ENCODE results near the gene MGA.

Gene MGA

DNA sequence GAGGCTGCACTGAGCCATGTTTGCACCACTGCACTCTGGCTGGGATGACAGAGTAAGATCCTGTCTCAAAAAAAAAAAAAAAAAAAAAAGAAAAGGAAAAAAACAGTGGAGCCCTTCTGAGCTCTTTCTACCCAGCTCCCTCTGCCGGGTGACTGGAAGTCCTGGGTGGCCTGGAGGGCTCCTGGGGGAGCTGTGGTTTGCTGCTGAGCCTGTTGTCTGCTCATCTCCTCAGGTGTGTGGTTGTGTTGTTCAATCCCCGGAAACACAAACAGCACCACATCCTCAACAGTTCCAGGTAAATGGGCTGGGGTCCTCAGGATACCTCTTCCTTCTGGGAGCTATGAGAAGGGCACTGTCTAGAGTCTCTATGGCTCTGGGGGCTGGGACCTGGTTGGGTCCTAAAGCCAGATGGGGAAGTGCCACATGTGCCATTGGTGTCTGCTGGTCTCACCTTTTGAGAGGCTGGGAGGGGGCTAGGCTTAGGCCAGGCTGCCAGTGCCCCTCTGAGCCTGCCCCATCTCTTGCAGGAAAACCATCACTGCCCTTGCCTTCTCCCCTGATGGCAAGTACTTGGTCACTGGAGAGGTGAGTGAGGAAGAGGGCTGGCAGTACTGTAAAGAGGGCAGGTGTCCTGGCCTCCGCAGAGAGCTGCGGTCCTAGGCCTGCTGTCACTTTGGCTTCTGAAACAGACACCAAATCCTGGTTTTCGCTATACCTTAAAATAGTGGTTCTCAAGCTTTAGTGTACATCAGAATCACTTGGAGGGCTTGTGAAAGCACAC, 150.6 kb downstream of the MGA start:
- no peak for DNase-seq

DNA sequence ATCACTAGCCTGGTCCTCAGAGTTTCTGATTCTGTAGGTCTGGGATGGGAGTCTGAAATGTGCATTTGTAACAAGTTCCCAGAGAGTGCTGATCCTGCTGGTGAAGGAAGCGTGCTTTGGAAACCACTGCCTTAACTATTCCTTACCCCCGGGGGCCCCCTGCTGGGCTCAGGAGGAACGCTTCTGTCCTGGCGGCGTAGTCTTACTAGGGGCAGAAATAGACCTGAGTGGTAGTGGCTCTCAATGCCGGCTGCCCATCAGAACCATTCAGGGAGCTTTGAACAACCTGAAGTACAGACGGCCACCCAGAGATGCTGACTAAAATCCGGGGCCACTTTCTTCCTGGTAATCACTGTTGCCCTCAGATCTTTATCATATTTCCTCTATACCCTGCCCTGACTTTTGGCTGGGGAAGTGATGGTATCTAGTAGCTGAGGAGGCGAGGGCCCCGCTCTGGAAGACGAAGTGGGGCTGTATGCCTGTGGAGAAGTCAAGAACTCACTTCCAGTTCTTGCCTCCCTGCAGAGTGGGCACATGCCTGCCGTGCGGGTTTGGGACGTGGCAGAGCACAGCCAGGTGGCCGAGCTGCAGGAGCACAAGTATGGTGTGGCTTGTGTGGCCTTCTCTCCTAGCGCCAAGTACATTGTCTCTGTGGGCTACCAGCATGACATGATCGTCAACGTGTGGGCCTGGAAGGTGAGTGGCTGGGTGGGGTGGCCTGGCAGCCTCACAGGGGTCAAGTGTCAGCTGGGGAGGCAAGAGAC, 151.4 kb downstream of the MGA start:
- peak; percentile 92 for DNase-seq

- DNase-seq = no peak
Measured at GRCh38 chr15:41812820-41813375, 152.7 kb downstream of the MGA start.

DNA sequence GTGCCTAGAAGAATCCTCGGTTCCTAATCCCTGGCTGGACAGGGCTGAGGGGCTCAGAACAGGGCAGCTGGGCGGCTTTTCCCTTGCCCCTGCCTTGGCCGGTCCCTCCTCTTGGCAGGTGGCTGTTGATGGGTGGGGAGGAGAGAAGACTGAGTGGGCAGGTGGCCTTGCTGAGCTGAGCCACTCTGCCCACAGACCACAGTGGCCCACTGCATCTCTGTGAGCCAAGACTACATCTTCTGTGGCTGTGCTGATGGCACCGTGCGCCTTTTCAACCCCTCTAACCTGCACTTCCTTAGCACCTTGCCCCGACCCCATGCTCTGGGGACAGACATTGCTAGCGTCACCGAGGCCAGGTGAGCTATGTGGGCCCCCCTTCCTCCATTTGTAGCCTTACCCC, 153.2 kb downstream of the MGA start:
- DNase-seq = no peak

DNA sequence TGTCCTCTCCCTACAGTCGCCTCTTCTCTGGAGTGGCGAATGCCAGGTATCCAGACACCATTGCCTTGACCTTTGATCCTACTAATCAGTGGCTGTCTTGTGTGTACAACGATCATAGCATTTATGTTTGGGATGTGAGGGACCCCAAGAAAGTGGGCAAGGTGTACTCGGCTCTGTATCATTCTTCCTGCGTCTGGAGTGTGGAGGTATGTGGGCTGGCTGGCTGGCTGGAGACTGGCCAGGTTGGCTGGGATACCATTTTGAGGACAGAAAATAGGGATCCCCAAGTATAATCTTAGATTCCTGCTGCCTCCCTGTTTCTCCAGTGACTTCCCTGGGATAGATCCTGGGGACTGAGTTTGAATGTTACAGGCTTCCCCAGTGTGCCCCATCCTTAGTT, 154.3 kb downstream of the MGA start:
- DNase-seq = no peak

DNA sequence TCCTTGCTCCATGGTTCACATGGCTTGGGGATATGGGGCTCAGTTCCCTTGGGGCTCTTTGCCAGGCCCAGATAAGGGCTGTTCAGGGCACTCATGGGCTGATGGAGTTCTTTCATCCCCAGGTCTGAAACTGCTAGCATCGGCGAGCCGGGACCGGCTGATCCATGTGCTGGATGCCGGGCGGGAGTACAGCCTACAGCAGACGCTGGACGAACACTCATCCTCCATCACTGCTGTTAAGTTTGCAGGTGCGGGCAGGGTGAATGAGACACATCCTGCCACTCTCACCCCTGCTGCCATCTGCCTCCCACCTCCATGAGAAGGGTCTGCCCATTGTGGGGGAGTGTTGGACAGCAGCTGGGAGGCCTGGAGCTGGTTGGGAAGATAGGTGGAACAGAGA, 156.6 kb downstream of the MGA start:
- no peak for DNase-seq

DNA sequence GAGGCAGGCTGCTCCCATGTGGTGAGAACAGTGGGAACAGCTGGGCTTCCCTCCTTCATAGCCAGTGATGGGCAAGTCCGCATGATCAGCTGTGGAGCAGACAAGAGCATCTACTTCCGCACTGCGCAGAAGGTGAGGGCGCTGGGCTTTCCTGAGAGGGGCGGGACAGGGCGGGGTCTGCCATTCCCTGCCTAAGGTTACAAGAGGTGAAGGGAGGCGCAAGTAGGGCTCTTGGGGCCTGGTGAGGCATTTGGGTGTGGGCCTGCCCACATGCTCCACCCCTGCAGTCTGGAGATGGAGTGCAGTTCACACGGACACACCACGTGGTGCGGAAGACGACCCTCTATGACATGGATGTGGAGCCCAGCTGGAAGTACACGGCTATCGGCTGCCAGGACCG, 157.1 kb downstream of the MGA start:
- no peak for DNase-seq

- no peak for DNase-seq
Measured at GRCh38 chr15:41817781-41818180, 157.6 kb downstream of the MGA start.

GRCh38 chr15:41819455-41820050, 159.3 kb downstream of the MGA start:
- DNase-seq = no peak

- no peak for DNase-seq
Measured at GRCh38 chr15:41820791-41821423, 160.7 kb downstream of the MGA start.

GRCh38 chr15:41821831-41822230, 161.6 kb downstream of the MGA start:
- peak; percentile 84 for DNase-seq

DNA sequence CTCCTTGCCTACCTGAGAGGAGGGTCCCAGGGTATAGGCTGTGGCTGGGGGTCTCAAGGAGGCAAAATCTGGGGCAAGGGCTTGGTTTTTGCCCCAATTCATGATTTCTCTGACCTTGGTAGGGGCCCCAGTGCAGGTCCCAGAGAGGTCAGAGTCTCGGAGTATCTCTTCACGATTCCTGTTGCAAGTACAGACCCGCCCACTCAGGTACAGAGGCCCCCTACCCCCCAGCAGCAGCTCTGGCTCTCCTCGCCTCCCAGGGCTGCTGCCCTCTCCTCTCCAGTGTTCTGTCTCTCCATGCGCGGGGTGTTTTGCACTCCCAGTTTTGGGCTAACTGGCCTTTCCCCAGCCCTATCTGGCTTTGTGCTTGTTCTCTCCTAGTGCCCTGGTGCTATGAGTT, 162.3 kb downstream of the MGA start:
- no peak for DNase-seq
